ENCODE data around the gene WASF3.

DNA sequence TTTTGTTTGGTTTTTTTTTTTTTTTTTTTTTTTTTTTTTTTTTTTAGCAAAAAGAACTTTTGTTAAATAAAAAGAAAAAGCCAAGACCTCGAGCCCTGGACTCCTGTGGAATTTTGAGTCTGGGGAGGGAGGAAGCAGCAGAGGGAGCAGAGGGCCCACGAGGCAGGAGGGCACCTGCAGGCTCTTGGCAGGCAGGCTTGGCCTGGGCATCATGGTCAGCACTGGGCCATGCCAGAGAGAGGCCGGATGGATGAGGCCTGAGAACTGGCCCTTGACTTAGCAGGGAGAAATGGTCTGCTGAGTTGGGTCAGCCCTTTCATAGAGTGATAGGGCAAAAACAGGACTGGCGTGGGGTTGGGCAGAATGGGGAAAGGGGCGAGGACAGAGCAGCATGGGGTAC, 102.7 kb downstream of the WASF3 start:
- TF ChIP-seq, protein P1, sequence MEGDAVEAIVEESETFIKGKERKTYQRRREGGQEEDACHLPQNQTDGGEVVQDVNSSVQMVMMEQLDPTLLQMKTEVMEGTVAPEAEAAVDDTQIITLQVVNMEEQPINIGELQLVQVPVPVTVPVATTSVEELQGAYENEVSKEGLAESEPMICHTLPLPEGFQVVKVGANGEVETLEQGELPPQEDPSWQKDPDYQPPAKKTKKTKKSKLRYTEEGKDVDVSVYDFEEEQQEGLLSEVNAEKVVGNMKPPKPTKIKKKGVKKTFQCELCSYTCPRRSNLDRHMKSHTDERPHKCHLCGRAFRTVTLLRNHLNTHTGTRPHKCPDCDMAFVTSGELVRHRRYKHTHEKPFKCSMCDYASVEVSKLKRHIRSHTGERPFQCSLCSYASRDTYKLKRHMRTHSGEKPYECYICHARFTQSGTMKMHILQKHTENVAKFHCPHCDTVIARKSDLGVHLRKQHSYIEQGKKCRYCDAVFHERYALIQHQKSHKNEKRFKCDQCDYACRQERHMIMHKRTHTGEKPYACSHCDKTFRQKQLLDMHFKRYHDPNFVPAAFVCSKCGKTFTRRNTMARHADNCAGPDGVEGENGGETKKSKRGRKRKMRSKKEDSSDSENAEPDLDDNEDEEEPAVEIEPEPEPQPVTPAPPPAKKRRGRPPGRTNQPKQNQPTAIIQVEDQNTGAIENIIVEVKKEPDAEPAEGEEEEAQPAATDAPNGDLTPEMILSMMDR (conservative IDR thresholded peaks at IDR 0.05; ENCODE audit: low read depth in 2 of 2) = no peak
- TF ChIP-seq POLR2AphosphoS5 (IDR thresholded peaks at IDR 0.05; ENCODE audit: low read depth) (no peak), JUNB (IDR thresholded peaks at IDR 0.05; ENCODE audit: unreplicated experiment) (no peak), EZH2 (IDR thresholded peaks at IDR 0.05; ENCODE audit: low read depth, unreplicated experiment) (no peak)

Data from GM23338 (cell line).